ENCODE measurements around the gene OR2L8. TPM values are rescaled to one million over a fixed set of nuclear protein-coding genes. Genes with fewer than 3 reads are reported as not detected.

OR2L8 gene
- total RNA-seq, 4 donors from 2014 or later, result 0.63 to 2.2 TPM; not detected in 2

DNA sequence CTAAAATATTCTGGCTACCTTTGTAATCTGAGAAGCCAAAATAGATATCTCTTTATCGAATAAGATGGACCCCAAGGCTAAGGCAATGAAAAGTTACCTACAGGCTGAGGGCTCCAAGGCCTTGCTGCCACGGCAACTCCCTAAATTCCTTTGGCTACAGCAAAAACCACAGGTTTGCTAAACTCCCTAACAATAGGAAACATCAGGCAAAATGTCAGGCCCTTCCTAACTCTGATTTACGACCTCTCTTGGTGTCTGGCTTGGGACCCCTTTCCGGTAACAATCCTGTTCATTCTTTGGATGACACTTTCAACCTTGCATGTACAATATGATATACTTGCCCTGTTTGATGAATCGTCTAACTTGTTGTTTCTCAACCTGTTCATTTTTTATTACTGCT, 39.9 kb upstream of the OR2L8 start:
- 86 to 91% methylated on average over 5 of the region's 5 CpGs for WGBS, 2 donors
- Histone ChIP-seq H3K27ac (no peak overlapping the region), H3K4me1 (no peaks in the 10 kb centered on the region), H3K36me3 (no peaks in the 10 kb centered on the region), H3K4me3 (no peak overlapping the region), H3K27me3 (no peaks in the 10 kb centered on the region), H3K9me3 (no peaks in the 10 kb centered on the region)
- DNase-seq (ENCODE audit: low spot score in 2 of 2), result no peak
- TF ChIP-seq EP300 (IDR thresholded peaks at IDR 0.05), result no peak
- no peak for TF ChIP-seq POLR2A (IDR thresholded peaks at IDR 0.05)
- TF ChIP-seq, protein P1, sequence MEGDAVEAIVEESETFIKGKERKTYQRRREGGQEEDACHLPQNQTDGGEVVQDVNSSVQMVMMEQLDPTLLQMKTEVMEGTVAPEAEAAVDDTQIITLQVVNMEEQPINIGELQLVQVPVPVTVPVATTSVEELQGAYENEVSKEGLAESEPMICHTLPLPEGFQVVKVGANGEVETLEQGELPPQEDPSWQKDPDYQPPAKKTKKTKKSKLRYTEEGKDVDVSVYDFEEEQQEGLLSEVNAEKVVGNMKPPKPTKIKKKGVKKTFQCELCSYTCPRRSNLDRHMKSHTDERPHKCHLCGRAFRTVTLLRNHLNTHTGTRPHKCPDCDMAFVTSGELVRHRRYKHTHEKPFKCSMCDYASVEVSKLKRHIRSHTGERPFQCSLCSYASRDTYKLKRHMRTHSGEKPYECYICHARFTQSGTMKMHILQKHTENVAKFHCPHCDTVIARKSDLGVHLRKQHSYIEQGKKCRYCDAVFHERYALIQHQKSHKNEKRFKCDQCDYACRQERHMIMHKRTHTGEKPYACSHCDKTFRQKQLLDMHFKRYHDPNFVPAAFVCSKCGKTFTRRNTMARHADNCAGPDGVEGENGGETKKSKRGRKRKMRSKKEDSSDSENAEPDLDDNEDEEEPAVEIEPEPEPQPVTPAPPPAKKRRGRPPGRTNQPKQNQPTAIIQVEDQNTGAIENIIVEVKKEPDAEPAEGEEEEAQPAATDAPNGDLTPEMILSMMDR (IDR thresholded peaks at IDR 0.05), result no peak

DNA sequence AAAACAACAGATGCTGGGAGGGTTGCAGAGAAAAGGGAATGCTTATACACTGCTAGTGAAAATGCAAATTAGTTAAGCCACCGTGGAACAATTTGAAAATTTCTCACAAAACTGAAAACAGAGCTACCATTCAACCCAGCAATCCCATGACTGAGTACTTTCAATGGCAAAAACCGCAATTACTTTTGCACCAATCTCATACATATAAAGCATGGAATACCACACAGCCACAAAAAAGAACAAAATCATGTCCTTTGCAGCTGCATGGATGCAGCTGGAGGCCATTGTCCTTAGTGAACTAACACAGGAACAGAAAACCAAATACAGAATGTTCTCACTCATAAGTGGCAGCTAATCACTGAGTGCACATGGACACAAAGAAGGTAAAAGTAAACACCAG, 34.9 kb upstream of the OR2L8 start:
- no peak overlapping the region for H3K27ac ChIP-seq
- no peaks in the 10 kb centered on the region for H3K27me3 ChIP-seq
- no peaks in the 10 kb centered on the region for H3K36me3 ChIP-seq
- H3K9me3 ChIP-seq, result no peaks in the 10 kb centered on the region
- H3K4me1 ChIP-seq, result no peaks in the 10 kb centered on the region
- no peak for TF ChIP-seq POLR2A (IDR thresholded peaks at IDR 0.05)
- 88 to 89% methylated on average over 2 of the region's 2 CpGs for WGBS, 2 donors
- no peak overlapping the region for H3K4me3 ChIP-seq
- DNase-seq (ENCODE audit: low spot score in 2 of 2), result no peak

GRCh38 chr1:247914941-247915662, 33.6 kb upstream of the OR2L8 start:
- TF ChIP-seq, protein P1 (IDR thresholded peaks at IDR 0.05), result no peak
- TF ChIP-seq POLR2A (IDR thresholded peaks at IDR 0.05) (no peak), EP300 (IDR thresholded peaks at IDR 0.05) (no peak)
- 59 to 63% methylated on average over 4 of the region's 4 CpGs for WGBS, 2 donors
- no peaks in the 10 kb centered on the region for H3K4me1 ChIP-seq
- no peaks in the 10 kb centered on the region for H3K9me3 ChIP-seq
- DNase-seq (ENCODE audit: low spot score in 2 of 2), result no peak
- no peaks in the 10 kb centered on the region for H3K27me3 ChIP-seq
- H3K4me3 ChIP-seq, result no peak overlapping the region
- no peaks in the 10 kb centered on the region for H3K36me3 ChIP-seq
- no peak overlapping the region for H3K27ac ChIP-seq

- WGBS, 2 donors, result 43 to 83% methylated on average over 2 of the region's 2 CpGs
- TF ChIP-seq EP300 (IDR thresholded peaks at IDR 0.05) (no peak), POLR2A (IDR thresholded peaks at IDR 0.05) (no peak)
- TF ChIP-seq, protein P1 (IDR thresholded peaks at IDR 0.05), result no peak
These were observed 28.7 kb upstream of the OR2L8 start, which contains the start of gene OR2T8 for GRCh38 chr1:247919952-247920351. Gene OR2T8 (plus strand): TSS chr1:247920252. CDS start chr1:247921018, 766 bp downstream.

GRCh38 chr1:247923941-247924340, 24.7 kb upstream of the OR2L8 start:
- TF ChIP-seq EP300 (IDR thresholded peaks at IDR 0.05) (no peak), POLR2A (IDR thresholded peaks at IDR 0.05) (no peak)
- TF ChIP-seq, protein P1 (IDR thresholded peaks at IDR 0.05), result no peak
- Histone ChIP-seq H3K4me1 (no peaks in the 10 kb centered on the region), H3K4me3 (no peak overlapping the region), H3K36me3 (no peaks in the 10 kb centered on the region), H3K27ac (no peak overlapping the region), H3K9me3 (no peaks in the 10 kb centered on the region), H3K27me3 (no peaks in the 10 kb centered on the region)
- 68 to 74% methylated on average over 3 of the region's 3 CpGs for WGBS, 2 donors
- DNase-seq (ENCODE audit: low spot score in 2 of 2), result no peak

More at GRCh38 chr1:247919952-247920351, 28.7 kb upstream of the OR2L8 start, which contains the start of gene OR2T8:
- Histone ChIP-seq H3K4me1 (no peaks in the 10 kb centered on the region), H3K9me3 (no peaks in the 10 kb centered on the region), H3K27ac (no peak within 1 kb of the TSS), H3K27me3 (no peaks in the 10 kb centered on the region), H3K4me3 (no peak within 1 kb of the TSS), H3K36me3 (no peaks in the 10 kb centered on the region)
- no peak for DNase-seq (ENCODE audit: low spot score in 2 of 2)
